ENCODE data around the gene PLEKHG5.
"Not testable (repeated sequence)": the region's sequence is repeated elsewhere in the genome, so short reads cannot be mapped to it uniquely, and the experiment has no call there.

Gene PLEKHG5

GRCh38 chr1:6461538-6462411, 29.7 kb downstream of the PLEKHG5 start:
- DNase-seq = peak in 1 of 2 experiments; percentile 34

- no peak for DNase-seq
Observed at GRCh38 chr1:6461051-6461530, 30.4 kb downstream of the PLEKHG5 start.

- DNase-seq = peak; percentile 85 to 87
Observed at GRCh38 chr1:6460301-6461050, 31.0 kb downstream of the PLEKHG5 start.

DNA sequence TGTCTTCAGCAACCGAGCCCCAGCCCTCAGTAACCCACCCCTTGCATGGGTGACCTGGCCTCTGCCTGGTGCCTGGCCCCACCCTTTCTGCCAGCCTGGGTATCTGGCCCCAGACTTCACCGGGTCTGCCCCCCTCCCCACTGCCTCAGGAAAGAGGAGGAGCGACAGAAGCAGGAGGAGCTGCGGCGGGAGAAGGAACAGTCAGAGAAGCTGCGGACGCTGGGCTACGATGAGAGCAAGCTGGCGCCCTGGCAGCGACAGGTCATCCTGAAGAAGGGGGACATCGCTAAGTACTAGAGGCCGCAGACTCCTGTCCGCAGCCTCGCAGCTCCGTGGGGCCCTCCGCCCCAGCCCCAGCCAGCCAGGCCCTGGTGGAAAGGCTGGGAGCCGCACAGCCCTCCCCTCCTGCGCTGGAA, 31.6 kb downstream of the PLEKHG5 start:
- DNase-seq = peak; percentile 59 to 66

GRCh38 chr1:6456800-6457466, 34.5 kb downstream of the PLEKHG5 start:
- DNase-seq = no peak

DNA sequence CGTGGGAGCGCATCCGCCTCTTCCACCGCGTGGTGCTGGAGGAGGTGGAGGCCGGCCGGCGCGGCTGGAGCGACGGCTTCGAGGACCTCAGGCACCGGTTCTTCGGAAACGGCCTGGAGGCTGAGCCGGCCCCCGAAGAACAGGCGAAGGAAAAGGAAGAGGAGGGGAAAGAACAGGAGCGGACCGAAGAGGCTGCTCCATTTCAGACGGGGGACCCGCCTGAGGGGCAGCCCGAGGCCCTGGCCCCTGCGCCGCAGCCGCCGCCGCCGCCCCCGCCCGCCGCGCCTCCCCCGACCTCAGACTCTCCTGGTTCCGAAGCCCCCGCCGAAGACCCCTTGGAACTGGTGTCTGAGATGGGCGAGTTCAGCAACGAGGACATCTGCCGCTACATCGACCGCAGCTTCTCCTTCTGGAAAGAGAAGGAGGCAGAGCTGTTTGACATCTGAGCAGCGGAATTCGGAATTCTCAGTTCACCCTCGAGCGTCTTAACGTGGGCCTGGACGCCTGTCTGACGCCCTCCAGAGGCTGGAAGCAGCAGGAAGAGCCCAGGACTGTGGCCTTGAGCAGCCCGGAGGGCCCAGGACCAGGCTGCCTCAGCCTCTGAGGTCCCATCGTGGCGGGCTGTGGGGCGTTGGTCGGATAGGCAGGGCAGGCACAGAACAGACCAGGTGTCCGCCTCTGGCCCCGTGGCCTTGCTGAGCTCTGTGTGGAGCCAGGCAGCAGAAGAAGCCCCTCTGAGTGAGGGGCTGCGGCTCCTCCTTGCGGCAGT, 35.5 kb downstream of the PLEKHG5 start:
- not testable (repeated sequence) for DNase-seq

DNA sequence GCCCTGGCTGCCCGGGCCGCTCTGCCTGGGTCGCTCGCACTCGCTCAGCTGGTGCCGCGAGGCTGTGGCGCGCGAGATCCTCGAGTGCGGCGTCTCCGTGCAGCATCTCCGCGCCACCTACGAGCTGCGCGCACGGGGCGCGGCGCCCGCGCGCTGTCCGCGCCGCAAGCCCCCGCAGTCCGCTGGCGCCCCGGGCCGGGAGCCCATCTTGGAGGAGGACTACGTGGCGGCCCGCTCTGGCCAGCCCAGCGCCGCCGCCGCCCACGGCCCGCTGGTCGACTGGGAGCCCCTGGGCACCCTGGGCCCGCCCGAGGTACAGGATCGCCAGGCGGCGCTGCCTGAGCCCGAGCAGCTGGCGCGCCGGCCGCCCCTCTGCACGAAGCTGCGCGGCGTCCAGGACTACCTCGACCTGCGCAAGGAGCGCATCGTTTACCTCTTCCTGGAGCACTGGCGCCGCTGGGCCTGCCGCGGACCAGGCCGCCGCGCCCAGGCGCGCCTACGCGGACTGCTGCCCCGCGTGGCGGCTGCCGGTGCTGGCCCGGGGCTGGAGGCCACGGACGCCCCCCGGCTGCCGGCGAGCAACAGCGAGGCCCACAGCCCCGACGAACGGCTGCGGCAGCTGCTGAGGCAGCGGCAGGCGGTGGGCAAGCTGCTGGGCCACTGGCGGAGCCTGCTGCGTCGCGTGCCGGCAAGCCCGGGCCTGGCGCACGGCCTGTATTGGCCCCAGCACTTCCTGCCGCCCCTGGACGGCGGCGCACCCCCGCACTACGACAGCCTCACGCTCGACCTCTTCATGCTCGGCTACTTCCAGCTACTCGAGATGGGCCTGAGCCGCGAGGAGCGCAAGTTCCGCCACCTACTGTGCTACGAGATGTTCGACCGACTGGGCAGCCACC, 36.4 kb downstream of the PLEKHG5 start:
- peak; percentile 39 to 40 for DNase-seq

DNA sequence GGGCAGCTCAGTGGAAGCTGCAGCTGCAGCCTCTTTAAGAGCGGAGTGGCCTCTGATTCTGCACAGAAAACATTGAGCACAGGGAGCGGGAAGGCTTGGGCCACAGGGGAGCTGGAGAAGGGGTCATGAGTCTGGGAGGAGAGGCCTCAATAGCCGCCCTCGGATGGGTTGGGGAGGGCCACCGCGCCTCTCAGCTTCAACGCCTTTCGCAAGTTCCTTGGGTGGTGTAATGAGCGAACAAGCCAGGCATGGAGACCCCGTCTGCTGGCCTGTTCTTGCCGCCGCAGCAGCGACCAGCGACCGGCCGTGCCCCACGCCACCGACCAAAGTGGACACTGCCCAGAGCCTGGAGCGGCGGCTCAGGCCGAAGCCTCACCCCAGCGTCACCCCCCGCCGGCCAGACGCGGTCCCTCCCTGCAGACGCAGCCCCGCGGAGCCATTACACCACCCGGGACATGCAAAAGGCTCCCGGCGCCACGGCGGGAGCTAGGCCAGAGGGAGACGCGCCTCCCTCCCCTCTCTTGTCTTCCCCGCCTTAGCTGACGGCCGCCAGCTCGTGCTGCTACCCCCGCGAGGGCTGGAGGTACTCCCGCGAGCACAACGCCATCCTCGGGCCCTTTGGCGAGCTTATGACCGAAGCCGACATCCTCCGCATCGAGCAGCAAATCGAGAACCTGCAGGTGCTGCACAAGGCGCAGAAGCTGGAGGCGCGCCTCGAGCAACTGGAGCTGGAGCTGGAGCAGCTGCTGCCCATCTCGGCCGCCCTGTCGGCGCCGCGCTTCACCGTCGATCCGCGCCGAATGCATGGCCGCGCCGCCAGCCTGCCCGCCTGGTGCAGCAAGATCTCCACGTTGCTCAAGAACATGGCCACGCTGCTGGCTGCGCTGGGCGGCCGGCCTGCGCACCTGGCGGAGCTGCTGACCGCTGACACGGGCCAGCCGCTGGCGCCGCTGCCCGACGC, 37.3 kb downstream of the PLEKHG5 start:
- DNase-seq = peak in 1 of 2 experiments; percentile 22

DNA sequence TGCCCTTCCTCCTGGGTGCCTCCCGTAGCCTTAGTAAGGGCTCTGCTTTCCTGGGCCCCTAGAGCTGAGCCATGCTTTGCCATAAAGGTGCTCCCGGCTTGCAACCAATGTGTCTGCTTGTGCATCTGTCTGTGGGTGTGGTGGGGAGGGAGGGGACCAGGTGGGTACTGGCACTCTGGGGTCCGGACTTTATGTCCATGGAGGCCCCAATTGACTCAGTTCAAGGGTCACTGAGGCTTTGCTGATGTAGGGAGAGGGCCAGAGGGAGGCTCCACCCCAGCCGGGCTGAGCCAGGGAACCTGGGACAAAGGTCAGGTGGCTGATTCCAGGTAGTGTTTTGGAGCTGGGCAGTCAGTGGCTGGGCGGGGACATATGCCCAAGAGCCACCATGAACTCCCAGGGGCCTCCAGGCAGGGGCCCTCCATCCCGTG, 40.5 kb downstream of the PLEKHG5 start:
- DNase-seq = no peak

DNA sequence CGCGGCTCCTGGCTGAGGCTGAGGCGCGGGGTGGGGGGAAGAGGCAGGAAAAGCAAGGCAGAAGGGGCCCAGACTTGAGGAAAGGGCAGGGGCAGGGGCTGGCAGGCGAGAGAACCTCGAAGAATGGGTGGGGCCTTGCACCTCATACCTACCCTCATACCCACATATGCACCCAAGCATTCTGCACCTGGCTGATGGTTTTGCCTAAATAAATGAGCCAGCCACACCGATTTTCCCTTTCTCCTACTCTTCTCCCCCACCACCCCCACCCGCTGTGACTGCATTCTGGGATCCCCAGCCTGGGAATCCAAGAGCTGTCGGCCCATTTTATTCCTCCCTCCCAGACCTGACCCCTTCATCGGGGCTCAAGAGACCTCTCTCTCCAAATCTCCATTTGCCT, 41.0 kb downstream of the PLEKHG5 start:
- DNase-seq = not testable (repeated sequence)

DNA sequence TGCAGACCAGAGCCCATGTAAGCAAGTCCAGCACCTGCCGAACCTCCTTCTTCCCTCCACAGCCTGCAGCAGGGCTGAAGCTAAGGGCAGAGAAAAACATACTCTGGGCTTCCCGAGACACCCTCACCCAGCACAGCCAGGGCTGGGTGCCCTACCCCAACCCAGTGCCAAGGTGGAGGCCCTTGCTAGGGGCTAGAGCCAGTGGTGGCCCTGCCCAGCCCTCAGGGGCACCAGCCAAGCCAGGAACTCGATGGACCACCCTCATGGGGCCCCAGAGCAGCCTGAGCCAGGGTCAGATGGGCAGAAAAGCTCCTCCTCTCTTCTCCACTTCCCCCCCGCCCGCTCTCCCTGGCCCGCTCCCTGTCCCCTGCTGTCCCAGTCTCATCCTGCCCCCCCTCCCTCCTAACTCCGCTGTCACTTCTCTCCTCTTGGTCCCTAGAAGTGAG, 41.4 kb downstream of the PLEKHG5 start:
- DNase-seq = no peak

- DNase-seq = peak; percentile 26 to 33
Observed at GRCh38 chr1:6448749-6449631, 42.5 kb downstream of the PLEKHG5 start.

- peak in 1 of 2 experiments; percentile 19 for DNase-seq
Observed at GRCh38 chr1:6447818-6448748, 43.4 kb downstream of the PLEKHG5 start.

DNA sequence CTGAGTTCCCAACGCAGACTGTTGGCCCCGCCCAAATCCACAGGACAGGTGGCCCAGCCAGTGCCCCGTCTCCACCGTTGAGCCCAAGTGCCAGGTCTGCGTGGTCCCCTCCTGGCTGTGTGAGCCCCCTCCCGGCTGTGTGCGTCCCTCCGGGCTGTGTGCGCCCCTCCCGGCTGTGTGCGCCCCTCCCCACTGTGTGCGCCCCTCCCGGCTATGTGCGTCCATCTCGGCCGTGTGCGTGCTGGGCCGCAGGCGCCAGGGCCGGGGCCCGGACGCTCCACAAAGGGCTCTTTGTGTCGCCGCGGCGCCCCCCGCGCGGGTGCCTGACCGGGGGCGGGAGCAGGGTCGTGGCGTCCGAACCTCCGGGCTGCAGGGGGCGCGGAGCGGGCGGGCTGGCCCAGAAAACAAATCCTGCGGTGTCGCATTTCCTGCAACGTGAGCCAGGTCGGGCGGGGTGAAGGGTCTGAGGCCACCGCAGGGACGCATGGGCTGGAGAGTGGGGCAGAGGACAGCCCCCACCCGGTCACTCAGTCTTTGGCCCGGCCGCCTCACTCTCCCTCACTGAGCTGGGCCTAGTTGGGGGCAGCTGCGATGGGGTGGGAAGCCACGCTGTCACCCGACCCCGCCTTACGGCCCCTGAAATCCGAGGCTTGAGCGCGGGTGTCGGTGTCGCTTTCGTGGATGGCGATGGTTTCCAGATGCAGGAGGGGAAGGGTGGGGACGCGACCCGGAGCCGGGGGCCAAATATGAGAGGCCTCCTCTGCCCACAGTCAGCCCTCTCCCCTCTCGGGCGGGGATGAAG, 44.2 kb downstream of the PLEKHG5 start:
- DNase-seq = no peak

- DNase-seq = no peak
Observed at GRCh38 chr1:6446665-6447015, 44.8 kb downstream of the PLEKHG5 start.

- DNase-seq = not testable (repeated sequence)
Observed at GRCh38 chr1:6445929-6446328, 45.5 kb downstream of the PLEKHG5 start.
